Natural killer cell treated with Interleukin-12 subunit alpha and Interleukin-12 subunit beta and Interleukin-15 and Interleukin-18, amount 100 ng/mL, for 72 hours (primary cell): ENCODE results near the gene MPST. TPM values are rescaled to one million over a fixed set of nuclear protein-coding genes. Genes with fewer than 3 reads are reported as not detected.
A peak's percentile ranks its signal among the peaks of the same experiment; 100 is the strongest.

Experiments used
- ATAC-seq, 2 donors: fragments of 150-1000 bp; cut with Tn5 transposase in 1 of 2; sonication (Bioruptor Pico), chemical (Tn5 transposase) in 1 of 2; 2 replicates each; pipeline ENCODE4 v1.10.0; 2021
- DNase-seq: peaks from one replicate; pipeline ENCODE4 v3.0.0; 2022; ENCODE audit warnings: low spot score
- H3K27ac Mint-ChIP-seq, 2 donors: 1 replicate in 1 of 2; 2 replicates in 1 of 2; pipeline ENCODE4 v1.8.0; 2022; ENCODE audit warnings: mixed read lengths in 2 of 2, mild to moderate bottlenecking in 1 of 2, moderate library complexity in 1 of 2
- H3K27me3 Mint-ChIP-seq, 2 donors: 1 replicate in 1 of 2; 2 replicates in 1 of 2; pipeline ENCODE4 v1.8.0; 2022; ENCODE audit warnings: mixed read lengths in 2 of 2
- H3K36me3 Mint-ChIP-seq: one replicate; pipeline ENCODE4 v1.8.0; 2022; ENCODE audit warnings: mixed read lengths
- H3K4me1 Mint-ChIP-seq, 2 donors: 1 replicate in 1 of 2; 2 replicates in 1 of 2; pipeline ENCODE4 v1.8.0; 2022; ENCODE audit warnings: low read depth in 2 of 2, mixed read lengths in 2 of 2, mild to moderate bottlenecking in 1 of 2
- H3K4me3 Mint-ChIP-seq: one replicate; pipeline ENCODE4 v1.8.0; 2022; ENCODE audit warnings: mixed read lengths
- H3K9me3 Mint-ChIP-seq: 2 replicates; pipeline ENCODE4 v1.8.0; 2022; ENCODE audit warnings: mixed read lengths
- total RNA-seq, 2 donors: library from RNA; stranded (reverse); gene quantifications; one replicate each; pipeline ENCODE4 v1.2.3, GENCODE V29; 2022

MPST gene
- total RNA-seq, 2 donors from 2014 or later = 27.6 to 51.1 TPM

- ATAC-seq (no peak), DNase-seq (no peak)
- H3K27ac Mint-ChIP-seq = no peak overlapping the region
- no peaks in the 10 kb centered on the region for H3K9me3 Mint-ChIP-seq
- H3K36me3 Mint-ChIP-seq = no peaks in the 10 kb centered on the region
- peaks cover 7 to 9% of the 10 kb centered on the region in 2 donors for H3K27me3 Mint-ChIP-seq
- no peak overlapping the region for H3K4me3 Mint-ChIP-seq
- H3K4me1 Mint-ChIP-seq = peaks cover 0 to 4% of the 10 kb centered on the region in 2 donors
These were observed 8.1 kb upstream of the MPST start for GRCh38 chr22:37011472-37011871.

GRCh38 chr22:37012262-37012904, 7.2 kb upstream of the MPST start:
- no peak for DNase-seq
- Mint-ChIP-seq H3K27me3 (peaks cover 0 to 3% of the 10 kb centered on the region in 2 donors), H3K9me3 (no peaks in the 10 kb centered on the region), H3K4me1 (peaks cover 0 to 4% of the 10 kb centered on the region in 2 donors), H3K4me3 (no peak overlapping the region), H3K27ac (no peak overlapping the region), H3K36me3 (no peaks in the 10 kb centered on the region)
- peak in 1 of 2 donors; percentile 3 for ATAC-seq

GRCh38 chr22:37012956-37013355, 6.6 kb upstream of the MPST start:
- DNase-seq = no peak
- H3K27me3 Mint-ChIP-seq = no peaks in the 10 kb centered on the region
- ATAC-seq = no peak
- no peak overlapping the region for H3K27ac Mint-ChIP-seq
- no peak overlapping the region for H3K4me3 Mint-ChIP-seq
- no peaks in the 10 kb centered on the region for H3K36me3 Mint-ChIP-seq
- peaks cover 0 to 4% of the 10 kb centered on the region in 2 donors for H3K4me1 Mint-ChIP-seq
- H3K9me3 Mint-ChIP-seq = no peaks in the 10 kb centered on the region

GRCh38 chr22:37014415-37014806, 5.1 kb upstream of the MPST start:
- H3K27me3 Mint-ChIP-seq = no peaks in the 10 kb centered on the region
- no peak overlapping the region for H3K4me3 Mint-ChIP-seq
- ATAC-seq (no peak), DNase-seq (peak; percentile 10)
- no peaks in the 10 kb centered on the region for H3K9me3 Mint-ChIP-seq
- peaks cover 0 to 2% of the 10 kb centered on the region in 2 donors for H3K4me1 Mint-ChIP-seq
- no peak overlapping the region for H3K27ac Mint-ChIP-seq
- H3K36me3 Mint-ChIP-seq = no peaks in the 10 kb centered on the region

- Mint-ChIP-seq H3K36me3 (no peaks in the 10 kb centered on the region), H3K4me1 (peaks cover 0 to 2% of the 10 kb centered on the region in 2 donors), H3K9me3 (no peaks in the 10 kb centered on the region), H3K27me3 (no peaks in the 10 kb centered on the region), H3K4me3 (no peak overlapping the region), H3K27ac (no peak overlapping the region)
- DNase-seq (peak; percentile 53), ATAC-seq (no peak)
These were observed 4.5 kb upstream of the MPST start for GRCh38 chr22:37014835-37015586.

GRCh38 chr22:37015587-37015878, 4.0 kb upstream of the MPST start:
- Mint-ChIP-seq H3K4me1 (peaks cover 0 to 3% of the 10 kb centered on the region in 2 donors), H3K9me3 (no peaks in the 10 kb centered on the region), H3K4me3 (no peak overlapping the region), H3K27me3 (no peaks in the 10 kb centered on the region), H3K27ac (no peak overlapping the region), H3K36me3 (no peaks in the 10 kb centered on the region)
- ATAC-seq (no peak), DNase-seq (peak; percentile 50)

- Mint-ChIP-seq H3K27ac (no peak overlapping the region), H3K9me3 (no peaks in the 10 kb centered on the region), H3K4me1 (peaks cover 0 to 5% of the 10 kb centered on the region in 2 donors), H3K4me3 (no peak overlapping the region), H3K27me3 (no peaks in the 10 kb centered on the region), H3K36me3 (no peaks in the 10 kb centered on the region)
- ATAC-seq = no peak
- DNase-seq = peak; percentile 35
These were observed 3.2 kb upstream of the MPST start for GRCh38 chr22:37016134-37016910.

- no peaks in the 10 kb centered on the region for H3K27me3 Mint-ChIP-seq
These were observed 2.2 kb upstream of the MPST start for GRCh38 chr22:37017356-37017755.

GRCh38 chr22:37018086-37018814, 1.3 kb upstream of the MPST start:
- peaks cover 8% of the 10 kb centered on the region in 2 donors for H3K4me1 Mint-ChIP-seq
- no peaks in the 10 kb centered on the region for H3K36me3 Mint-ChIP-seq
- ATAC-seq (no peak), DNase-seq (peak; percentile 55)
- H3K9me3 Mint-ChIP-seq = no peaks in the 10 kb centered on the region
- H3K4me3 Mint-ChIP-seq = peak overlapping the region; percentile 83
- H3K27me3 Mint-ChIP-seq = no peaks in the 10 kb centered on the region
- H3K27ac Mint-ChIP-seq = peak overlapping the region in 1 of 2 donors; percentile 47

More at GRCh38 chr22:37017356-37017755, 2.2 kb upstream of the MPST start:
- no peak overlapping the region for H3K27ac Mint-ChIP-seq
- H3K4me3 Mint-ChIP-seq = no peak overlapping the region
- peaks cover 7 to 8% of the 10 kb centered on the region in 2 donors for H3K4me1 Mint-ChIP-seq
- no peaks in the 10 kb centered on the region for H3K9me3 Mint-ChIP-seq
- H3K36me3 Mint-ChIP-seq = no peaks in the 10 kb centered on the region
- DNase-seq (no peak), ATAC-seq (no peak)

- Mint-ChIP-seq H3K36me3 (no peaks in the 10 kb centered on the region), H3K27ac (peak overlapping the region in 1 of 2 donors; percentile 47), H3K27me3 (no peaks in the 10 kb centered on the region), H3K4me1 (peaks cover 8% of the 10 kb centered on the region in 2 donors), H3K9me3 (no peaks in the 10 kb centered on the region), H3K4me3 (peak overlapping the region; percentile 83)
- ATAC-seq = peak; percentile 37 to 67
- no peak for DNase-seq
These were observed 680 bp upstream of the MPST start for GRCh38 chr22:37018815-37019308.

GRCh38 chr22:37020192-37020479, 594 bp downstream of the MPST start:
- H3K36me3 Mint-ChIP-seq = no peaks in the 10 kb centered on the region
- peaks cover 12% of the 10 kb centered on the region in 2 donors for H3K4me1 Mint-ChIP-seq
- DNase-seq (no peak), ATAC-seq (peak in 1 of 2 donors; percentile 4)
- peak overlapping the region; percentile 67 to 78 for H3K27ac Mint-ChIP-seq
- H3K9me3 Mint-ChIP-seq = no peaks in the 10 kb centered on the region
- peak overlapping the region; percentile 86 for H3K4me3 Mint-ChIP-seq
- H3K27me3 Mint-ChIP-seq = no peaks in the 10 kb centered on the region

GRCh38 chr22:37021041-37021440, 1.5 kb downstream of the MPST start:
- Mint-ChIP-seq H3K4me3 (no peak overlapping the region), H3K9me3 (no peaks in the 10 kb centered on the region), H3K4me1 (peaks cover 12 to 14% of the 10 kb centered on the region in 2 donors), H3K27me3 (no peaks in the 10 kb centered on the region), H3K36me3 (no peaks in the 10 kb centered on the region), H3K27ac (no peak overlapping the region)
- no peak for DNase-seq
- ATAC-seq = no peak

GRCh38 chr22:37021710-37022482, 2.4 kb downstream of the MPST start:
- Mint-ChIP-seq H3K36me3 (no peaks in the 10 kb centered on the region), H3K9me3 (no peaks in the 10 kb centered on the region), H3K4me3 (peak overlapping the region; percentile 47), H3K27ac (no peak overlapping the region), H3K27me3 (no peaks in the 10 kb centered on the region), H3K4me1 (peaks cover 12 to 14% of the 10 kb centered on the region in 2 donors)
- ATAC-seq (no peak), DNase-seq (no peak)
